ENCODE data around the gene MUC15. TPM values are rescaled to one million over a fixed set of nuclear protein-coding genes. Genes with fewer than 3 reads are reported as not detected.

MUC15 gene
- total and polyA plus RNA-seq, 2 of the 8 experiments (the other 6 are each of a cell fraction or from before 2014, with no cell fraction given) = not detected

DNA sequence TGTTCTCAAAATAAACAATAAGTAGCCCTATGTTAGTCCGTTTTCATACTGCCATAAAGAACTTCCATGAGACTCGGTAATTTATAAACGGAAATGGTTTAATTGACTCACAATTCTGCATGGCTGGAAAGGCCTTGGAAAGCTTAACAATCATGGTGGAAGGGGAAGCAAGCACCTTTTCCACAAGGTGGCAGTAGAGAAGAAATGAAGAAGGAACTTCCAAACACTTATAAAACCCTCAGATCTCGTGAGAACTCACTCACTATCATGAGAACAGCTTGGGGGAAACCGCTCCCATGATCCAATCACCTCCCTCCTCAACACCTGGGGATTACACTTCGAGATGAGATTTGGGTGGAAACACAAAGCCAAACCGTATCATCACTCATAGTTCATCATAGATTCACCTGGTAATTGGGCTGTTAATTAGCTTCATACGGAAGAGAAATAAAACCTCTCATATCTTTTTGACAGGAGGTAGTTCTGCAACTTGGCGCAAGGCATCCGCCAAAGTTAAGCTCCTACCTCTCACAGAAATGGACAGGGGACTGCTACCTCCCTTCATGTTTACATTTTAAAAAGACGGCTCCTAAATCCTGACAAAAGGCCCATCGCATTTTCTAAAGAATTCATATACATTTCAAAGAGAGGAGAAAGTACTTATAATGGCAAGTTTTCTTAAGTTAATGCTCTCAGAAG, 49.0 kb downstream of the MUC15 start:
- H3K4me1 ChIP-seq (replicated peaks in 1 of 4; ENCODE audit: control insufficient read depth in 3 of 4, insufficient read depth in 4 of 4, low read length in 3 of 4) = peaks cover 0 to 3% (median 1%) of the 10 kb centered on the region in 4 experiments; a peak in 2 of 7 replicates
- DNase-seq (ENCODE audit: low read depth in 1 of 2, low spot score in 2 of 2) = peak; percentile 21 to 45
- H4K91ac ChIP-seq (replicated peaks; ENCODE audit: insufficient read length, low read length) = no peak overlapping the region
- H2BK15ac ChIP-seq (ENCODE audit: low read length) = no peak overlapping the region
- peak overlapping the region in 1 of 4 experiments; percentile 31; a peak in 1 of 7 replicates for H3K9ac ChIP-seq (replicated peaks in 1 of 4; ENCODE audit: extremely low read depth in 1 of 4, low read depth in 3 of 4, low read length in 3 of 4)
- peak; percentile 94 for FAIRE-seq
- no peaks in the 10 kb centered on the region for H3K9me3 ChIP-seq (ENCODE audit: insufficient read depth in 2 of 2, low read depth in 1 of 2, low read length in 1 of 2)
- WGBS, 2 experiments (ENCODE audit: extremely low coverage in 1 of 2, insufficient coverage in 1 of 2, insufficient read length in 1 of 2, insufficient replicate concordance in 2 of 2, low coverage in 1 of 2, low lambda C conversion rate in 2 of 2, missing lambda C conversion rate in 1 of 2) = 18% methylated on average over 12 of the region's 12 CpGs; no CpG with 5 or more reads in 1 of the 2 experiments
- no peak overlapping the region for H3K27ac ChIP-seq (ENCODE audit: low read depth, low read length)
- no peak overlapping the region for H2BK5ac ChIP-seq (ENCODE audit: low read depth, low read length)
- peak overlapping the region; percentile 86 for H4K5ac ChIP-seq (ENCODE audit: insufficient read length, low read depth, low read length)
- peaks cover 0 to 5% (median 2%) of the 10 kb centered on the region in 4 experiments; a peak in 3 of 7 replicates for H3K27me3 ChIP-seq (replicated peaks in 1 of 4; ENCODE audit: control insufficient read depth in 3 of 4, extremely low read depth in 1 of 4, insufficient read depth in 3 of 4, low read length in 3 of 4)
- peak overlapping the region in 3 of 4 experiments; percentile 28 to 55 (median 34); a peak in 4 of 8 replicates for H3K4me3 ChIP-seq (ENCODE audit: extremely low read depth in 1 of 4, insufficient read depth in 2 of 4, low read depth in 3 of 4, low read length in 4 of 4)
- H2AK5ac ChIP-seq (ENCODE audit: low read depth, low read length) = no peak overlapping the region
- H4K8ac ChIP-seq (ENCODE audit: extremely low read depth, insufficient read depth, low read length) = no peak overlapping the region
- peak overlapping the region; percentile 57 to 60 for H3K4me2 ChIP-seq (ENCODE audit: insufficient read depth in 1 of 2, low read depth in 2 of 2, low read length in 2 of 2)
- H3K14ac ChIP-seq (ENCODE audit: insufficient read length) = no peak overlapping the region
- CTCF ChIA-PET (ENCODE audit: partially characterized antibody) = interaction anchor here (0.6 to 3.0 kb wide), 16 partner anchors 8 to 631 kb away, joined by 3 to 23 read pairs (median 4); partner anchors contain the start of gene ANO3
- H3K4ac ChIP-seq (replicated peaks; ENCODE audit: insufficient read length, low read depth, low read length) = no peak overlapping the region
- peak overlapping the region; percentile 89 for H2AFZ ChIP-seq (ENCODE audit: low read length)
- POLR2A ChIA-PET (ENCODE audit: partially characterized antibody) = interaction anchor here (0.6 kb wide), 1 partner anchor 125 kb away, joined by 3 read pairs; no protein-coding TSS in a partner anchor
- H3K36me3 ChIP-seq (ENCODE audit: control insufficient read depth in 2 of 4, insufficient read depth in 4 of 4, low read length in 3 of 4) = no peaks in the 10 kb centered on the region
- H2BK120ac ChIP-seq (replicated peaks; ENCODE audit: low read depth, low read length) = no peak overlapping the region
- no peak overlapping the region for H3K56ac ChIP-seq (replicated peaks; ENCODE audit: insufficient read length, low read depth, low read length)
- no peaks in the 10 kb centered on the region for H3K79me2 ChIP-seq (ENCODE audit: control insufficient read depth in 1 of 2, insufficient read depth in 2 of 2, low read length in 2 of 2)
- no peak overlapping the region for H3K18ac ChIP-seq (ENCODE audit: extremely low read depth, low read length)
- no peaks in the 10 kb centered on the region for H3K79me1 ChIP-seq (ENCODE audit: low read depth, low read length)
- no peak overlapping the region for H2BK20ac ChIP-seq (ENCODE audit: low read length)
- H3K23me2 ChIP-seq (ENCODE audit: low read depth, low read length) = no peaks in the 10 kb centered on the region
- no peaks in the 10 kb centered on the region for H4K20me1 ChIP-seq (replicated peaks in 1 of 2; ENCODE audit: control insufficient read depth in 1 of 2, insufficient read depth in 2 of 2, low read length in 2 of 2)
- H2BK12ac ChIP-seq (ENCODE audit: low read depth, low read length) = no peak overlapping the region
- no peak overlapping the region for H3K23ac ChIP-seq (ENCODE audit: insufficient read length)
- TF ChIP-seq SIRT6 (IDR thresholded peaks at IDR 0.05; ENCODE audit: low read length) (no peak), CHD2 (IDR thresholded peaks at IDR 0.05; ENCODE audit: low read length) (peak; percentile 94), TBP (IDR thresholded peaks at IDR 0.05; ENCODE audit: low read depth, low read length) (peak; percentile 38; the same call in 1 of the 2 replicates), KDM4A (IDR thresholded peaks at IDR 0.05; ENCODE audit: low read depth, low read length, severe bottlenecking) (peak; percentile 71), RBBP5 (IDR thresholded peaks at IDR 0.05; ENCODE audit: borderline replicate concordance, low read depth, low read length) (no peak), BACH1 (IDR thresholded peaks at IDR 0.05; ENCODE audit: low read length) (no peak), BRCA1 (IDR thresholded peaks at IDR 0.05; ENCODE audit: low read depth, low read length) (peak; percentile 84), RAD21 (IDR thresholded peaks at IDR 0.05 in 1 of 2, conservative IDR thresholded peaks at IDR 0.05 in 1 of 2; ENCODE audit: low read depth in 2 of 2, low read length in 2 of 2) (peak; percentile 39 to 54; a peak in 3 of 4 replicates), JUND (IDR thresholded peaks at IDR 0.05; ENCODE audit: low read length) (no peak), SUZ12 (IDR thresholded peaks at IDR 0.05; ENCODE audit: low read length) (no peak)
